Retina (tissue), 1 donor: Measurements from ENCODE around the gene MGAT4C.
"Not testable (repeated sequence)": the region's sequence is repeated elsewhere in the genome, so short reads cannot be mapped to it uniquely, and the experiment has no call there.

Experiments
- DNase-seq: peaks from one replicate; pipeline ENCODE4 v3.0.0-alpha.2; 2016

The MGAT4C gene

GRCh38 chr12:86256163-86256562, at the start of gene MGAT4C:
TSS of gene MGAT4C (minus strand) at chr12:86256391.
- DNase-seq, result peak; percentile 43

- DNase-seq, result not testable (repeated sequence)
Observed at GRCh38 chr12:86296396-86296795, 40.2 kb upstream of the MGAT4C start.

- no peak for DNase-seq
Observed at GRCh38 chr12:86293682-86294240, 37.6 kb upstream of the MGAT4C start.

GRCh38 chr12:86292480-86292879, 36.3 kb upstream of the MGAT4C start:
- no peak for DNase-seq

- no peak for DNase-seq
Observed at GRCh38 chr12:86290615-86291014, 34.4 kb upstream of the MGAT4C start.

GRCh38 chr12:86286119-86286518, 29.9 kb upstream of the MGAT4C start:
- no peak for DNase-seq

GRCh38 chr12:86283620-86284019, 27.4 kb upstream of the MGAT4C start:
- DNase-seq, result no peak

GRCh38 chr12:86275356-86275755, 19.2 kb upstream of the MGAT4C start:
- DNase-seq, result no peak

- DNase-seq, result no peak
Observed at GRCh38 chr12:86265329-86265695, 9.1 kb upstream of the MGAT4C start.

- peak; percentile 65 for DNase-seq
Observed at GRCh38 chr12:86264451-86265328, 8.5 kb upstream of the MGAT4C start.

- DNase-seq, result no peak
Observed at GRCh38 chr12:86261578-86261977, 5.4 kb upstream of the MGAT4C start.

GRCh38 chr12:86261142-86261541, 5.0 kb upstream of the MGAT4C start:
- DNase-seq, result no peak

GRCh38 chr12:86260183-86260582, 4.0 kb upstream of the MGAT4C start:
- no peak for DNase-seq

- no peak for DNase-seq
Observed at GRCh38 chr12:86257134-86257533, 943 bp upstream of the MGAT4C start.

- no peak for DNase-seq
Observed at GRCh38 chr12:86254399-86255107, 1.6 kb downstream of the MGAT4C start.

- no peak for DNase-seq
Observed at GRCh38 chr12:86249851-86250250, 6.3 kb downstream of the MGAT4C start.

- DNase-seq, result no peak
Observed at GRCh38 chr12:86249276-86249675, 6.9 kb downstream of the MGAT4C start.

GRCh38 chr12:86247871-86248270, 8.3 kb downstream of the MGAT4C start:
- no peak for DNase-seq

GRCh38 chr12:86241600-86241999, 14.6 kb downstream of the MGAT4C start:
- no peak for DNase-seq

- no peak for DNase-seq
Observed at GRCh38 chr12:86234316-86234855, 21.8 kb downstream of the MGAT4C start.

GRCh38 chr12:86233126-86233525, 23.1 kb downstream of the MGAT4C start:
- DNase-seq, result no peak

- no peak for DNase-seq
Observed at GRCh38 chr12:86230516-86231146, 25.6 kb downstream of the MGAT4C start.

- DNase-seq, result no peak
Observed at GRCh38 chr12:86229772-86230171, 26.4 kb downstream of the MGAT4C start.
